HG03097 (cell line): ENCODE results near the gene SUPV3L1.

Source experiments
- ATAC-seq: cut with Tn5 transposase; IDR thresholded peaks from one replicate; pipeline ENCODE4 v1.9.1; 2021; ENCODE audit not compliant: unreplicated experiment, low FRiP score

The SUPV3L1 gene

DNA sequence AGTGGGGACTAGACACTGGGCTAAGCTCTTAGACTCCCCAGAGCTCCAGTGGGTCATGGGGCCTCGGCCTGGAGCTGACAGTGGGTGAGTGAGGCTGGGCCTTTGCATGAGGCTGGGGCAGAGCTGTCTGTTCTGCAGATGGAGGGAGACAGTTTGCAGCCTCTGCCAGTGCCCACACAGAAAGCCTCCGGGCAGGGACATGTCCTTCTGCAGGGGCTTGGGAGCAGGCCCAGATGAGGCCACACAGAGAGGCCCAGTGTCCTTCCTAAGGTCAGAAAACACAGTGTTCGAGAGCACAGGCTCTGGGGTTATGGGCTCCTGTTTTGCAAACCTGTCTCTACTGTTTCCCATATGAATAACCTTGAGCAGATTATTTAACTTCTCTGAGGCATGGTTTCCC lies 73.1 kb downstream of the SUPV3L1 start:
- no peak for ATAC-seq

DNA sequence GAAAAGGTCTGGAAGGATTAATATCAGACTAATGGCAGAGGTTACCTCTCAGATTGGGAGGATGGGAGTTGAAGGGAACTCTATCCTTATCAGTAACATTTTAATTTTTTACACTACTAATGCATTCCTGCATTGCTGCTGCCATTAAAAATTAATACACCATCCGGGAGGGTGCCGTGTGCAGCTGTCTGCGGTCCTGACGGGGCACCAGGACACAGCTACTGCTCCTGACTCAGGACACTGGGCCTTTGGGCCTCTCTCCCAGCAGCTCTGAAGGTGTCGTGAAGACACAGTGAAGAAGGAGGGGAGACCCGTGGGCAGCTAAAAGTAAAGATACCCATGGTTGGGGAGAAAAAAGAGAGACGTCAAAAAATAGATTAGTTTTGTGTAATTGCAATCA lies 74.8 kb downstream of the SUPV3L1 start:
- no peak for ATAC-seq
